Measurements from ENCODE around the gene ASMTL.
A peak's percentile ranks its signal among the peaks of the same experiment; 100 is the strongest.
"Not testable (repeated sequence)": the region's sequence is repeated elsewhere in the genome, so short reads cannot be mapped to it uniquely, and the experiment has no call there.

The ASMTL gene

DNA sequence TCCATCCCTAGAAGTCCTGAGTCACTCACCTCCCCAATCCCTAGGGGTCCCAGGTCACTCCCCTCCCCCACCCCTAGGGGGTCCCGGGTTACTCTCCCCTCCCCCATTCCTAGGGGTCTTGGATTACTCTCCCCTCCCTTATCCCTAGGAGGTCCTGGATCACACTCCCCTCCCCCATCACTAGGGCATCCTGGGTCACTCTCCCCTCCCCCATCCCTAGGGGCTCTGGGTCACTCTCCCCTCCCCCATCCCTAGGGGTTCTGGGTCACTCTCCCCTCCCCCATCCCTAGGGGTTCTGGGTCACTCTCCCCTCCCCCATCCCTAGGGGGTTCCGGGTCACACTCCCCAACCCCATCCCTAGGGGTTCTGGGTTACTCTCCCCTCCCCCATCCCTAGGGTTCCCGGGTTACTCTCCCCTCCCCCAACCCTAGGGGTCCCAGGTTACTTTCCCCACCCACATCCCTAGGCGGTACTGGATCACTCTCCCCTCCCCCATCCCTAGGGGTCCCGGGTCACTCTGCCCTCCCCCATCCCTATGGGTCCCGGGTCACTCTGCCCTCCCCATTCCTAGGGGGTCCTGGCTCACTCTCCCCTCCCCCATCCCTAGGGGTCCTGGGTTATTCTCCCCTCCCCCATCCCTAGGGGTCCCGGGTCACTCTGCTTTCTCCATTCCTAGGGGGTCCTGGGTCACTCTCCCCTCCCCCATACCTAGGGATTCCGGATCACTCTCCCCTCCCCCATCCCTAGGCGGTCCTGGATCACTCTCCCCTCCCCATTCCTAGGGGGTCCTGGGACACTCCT lies 2.1 kb downstream of the ASMTL start:
- peaks cover 3% of the 10 kb centered on the region for H3K9me3 ChIP-seq
- peaks cover 9 to 30% of the 10 kb centered on the region in 2 experiments for H3K4me1 ChIP-seq (ENCODE audit: control insufficient read depth in 1 of 2, insufficient read depth in 1 of 2, low read depth in 1 of 2, low read length in 1 of 2)
- TF ChIP-seq, protein P1, sequence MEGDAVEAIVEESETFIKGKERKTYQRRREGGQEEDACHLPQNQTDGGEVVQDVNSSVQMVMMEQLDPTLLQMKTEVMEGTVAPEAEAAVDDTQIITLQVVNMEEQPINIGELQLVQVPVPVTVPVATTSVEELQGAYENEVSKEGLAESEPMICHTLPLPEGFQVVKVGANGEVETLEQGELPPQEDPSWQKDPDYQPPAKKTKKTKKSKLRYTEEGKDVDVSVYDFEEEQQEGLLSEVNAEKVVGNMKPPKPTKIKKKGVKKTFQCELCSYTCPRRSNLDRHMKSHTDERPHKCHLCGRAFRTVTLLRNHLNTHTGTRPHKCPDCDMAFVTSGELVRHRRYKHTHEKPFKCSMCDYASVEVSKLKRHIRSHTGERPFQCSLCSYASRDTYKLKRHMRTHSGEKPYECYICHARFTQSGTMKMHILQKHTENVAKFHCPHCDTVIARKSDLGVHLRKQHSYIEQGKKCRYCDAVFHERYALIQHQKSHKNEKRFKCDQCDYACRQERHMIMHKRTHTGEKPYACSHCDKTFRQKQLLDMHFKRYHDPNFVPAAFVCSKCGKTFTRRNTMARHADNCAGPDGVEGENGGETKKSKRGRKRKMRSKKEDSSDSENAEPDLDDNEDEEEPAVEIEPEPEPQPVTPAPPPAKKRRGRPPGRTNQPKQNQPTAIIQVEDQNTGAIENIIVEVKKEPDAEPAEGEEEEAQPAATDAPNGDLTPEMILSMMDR (IDR thresholded peaks at IDR 0.05), result no peak
- H3K27ac ChIP-seq, result no peak overlapping the region
- no peak overlapping the region for H3K4me3 ChIP-seq (ENCODE audit: low read depth in 1 of 2, low read length in 1 of 2)
- H3K27me3 ChIP-seq, result no peaks in the 10 kb centered on the region
- H3K36me3 ChIP-seq, result no peaks in the 10 kb centered on the region

DNA sequence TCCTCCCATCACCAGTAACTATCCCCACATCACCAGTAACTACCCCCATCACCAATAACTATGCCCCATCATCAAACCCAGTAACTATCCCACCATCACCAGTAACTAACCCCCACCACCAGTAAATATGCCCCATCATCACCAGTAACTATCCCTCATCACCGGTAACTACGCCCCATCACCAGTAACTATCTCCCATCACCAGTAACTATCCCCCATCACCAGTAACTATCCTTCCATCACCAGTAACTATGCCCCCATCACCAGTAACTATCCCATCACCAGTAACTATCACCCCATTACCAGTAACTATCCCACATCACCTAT lies 2.9 kb downstream of the ASMTL start:
- H3K27ac ChIP-seq, result no peak overlapping the region
- H3K36me3 ChIP-seq, result no peaks in the 10 kb centered on the region
- H3K4me3 ChIP-seq (ENCODE audit: low read depth in 1 of 2, low read length in 1 of 2), result no peak overlapping the region
- TF ChIP-seq, protein P1 (IDR thresholded peaks at IDR 0.05), result no peak
- H3K27me3 ChIP-seq, result no peaks in the 10 kb centered on the region
- H3K9me3 ChIP-seq, result peaks cover 3% of the 10 kb centered on the region
- peaks cover 9 to 30% of the 10 kb centered on the region in 2 experiments for H3K4me1 ChIP-seq (ENCODE audit: control insufficient read depth in 1 of 2, insufficient read depth in 1 of 2, low read depth in 1 of 2, low read length in 1 of 2)

DNA sequence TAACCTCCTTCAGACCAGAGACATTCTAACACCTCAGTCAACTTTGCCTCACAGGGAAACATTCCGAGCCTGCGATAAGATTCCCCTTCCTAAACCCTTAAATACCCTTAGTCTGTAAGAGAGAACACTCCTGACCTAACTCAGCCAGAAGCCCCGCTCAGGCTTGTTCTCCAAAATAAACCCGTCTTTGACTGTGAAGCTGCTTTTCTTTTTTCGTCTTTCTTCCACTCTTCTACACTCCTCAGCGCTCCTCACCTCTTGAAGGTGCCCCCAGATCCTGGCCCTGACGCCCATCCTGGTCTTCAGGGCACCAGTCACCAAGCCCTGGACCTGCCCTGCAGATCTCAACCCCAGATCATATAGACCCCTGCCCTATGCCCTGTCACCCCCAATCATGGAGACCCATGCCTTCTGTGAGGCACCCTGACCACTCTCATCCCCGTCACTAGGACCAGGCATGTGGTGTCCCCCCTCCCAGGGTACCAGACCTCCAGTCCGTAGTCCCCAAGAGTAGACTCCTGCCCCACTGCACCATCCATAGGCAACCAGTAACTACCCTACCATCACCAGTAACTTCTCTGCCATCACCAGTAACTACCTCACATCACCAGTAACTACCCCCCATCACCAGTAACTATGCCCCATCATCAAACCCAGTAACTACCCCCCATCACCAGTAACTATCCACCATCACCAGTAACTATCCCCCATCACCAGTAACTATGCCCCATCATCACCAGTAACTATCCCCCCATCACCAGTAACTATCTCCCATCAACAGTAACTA lies 3.5 kb downstream of the ASMTL start:
- Histone ChIP-seq H3K4me1 (ENCODE audit: control insufficient read depth in 1 of 2, insufficient read depth in 1 of 2, low read depth in 1 of 2, low read length in 1 of 2) (peaks cover 9 to 27% of the 10 kb centered on the region in 2 experiments), H3K9me3 (peaks cover 3% of the 10 kb centered on the region), H3K4me3 (ENCODE audit: low read depth in 1 of 2, low read length in 1 of 2) (no peak overlapping the region), H3K27ac (no peak overlapping the region), H3K36me3 (no peaks in the 10 kb centered on the region), H3K27me3 (no peaks in the 10 kb centered on the region)
- TF ChIP-seq, protein P1 (IDR thresholded peaks at IDR 0.05), result no peak

DNA sequence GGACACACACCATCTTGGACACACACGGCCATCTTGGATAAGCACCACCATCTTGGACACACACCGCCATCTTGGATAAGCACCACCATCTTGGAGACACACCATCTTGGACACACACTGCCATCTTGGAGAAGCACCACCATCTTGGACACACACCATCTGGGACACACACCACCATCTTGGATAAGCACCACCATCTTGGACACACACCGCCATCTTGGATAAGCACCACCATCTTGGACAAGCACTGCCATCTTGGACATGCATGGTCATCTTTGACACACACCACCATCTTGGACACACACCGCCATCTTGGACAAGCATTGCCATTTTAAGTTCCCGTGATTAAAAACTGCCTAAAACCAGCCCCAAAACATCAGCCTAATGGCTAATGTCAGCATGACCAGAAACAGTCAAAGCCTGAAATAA lies 4.1 kb downstream of the ASMTL start:
- not testable (repeated sequence) for H3K4me3 ChIP-seq (ENCODE audit: low read depth in 1 of 2, low read length in 1 of 2); H3K9me3 ChIP-seq; H3K27ac ChIP-seq; H3K27me3 ChIP-seq; H3K36me3 ChIP-seq
- H3K4me1 ChIP-seq (ENCODE audit: control insufficient read depth in 1 of 2, insufficient read depth in 1 of 2, low read depth in 1 of 2, low read length in 1 of 2), result peaks cover 9 to 23% of the 10 kb centered on the region in 2 experiments

DNA sequence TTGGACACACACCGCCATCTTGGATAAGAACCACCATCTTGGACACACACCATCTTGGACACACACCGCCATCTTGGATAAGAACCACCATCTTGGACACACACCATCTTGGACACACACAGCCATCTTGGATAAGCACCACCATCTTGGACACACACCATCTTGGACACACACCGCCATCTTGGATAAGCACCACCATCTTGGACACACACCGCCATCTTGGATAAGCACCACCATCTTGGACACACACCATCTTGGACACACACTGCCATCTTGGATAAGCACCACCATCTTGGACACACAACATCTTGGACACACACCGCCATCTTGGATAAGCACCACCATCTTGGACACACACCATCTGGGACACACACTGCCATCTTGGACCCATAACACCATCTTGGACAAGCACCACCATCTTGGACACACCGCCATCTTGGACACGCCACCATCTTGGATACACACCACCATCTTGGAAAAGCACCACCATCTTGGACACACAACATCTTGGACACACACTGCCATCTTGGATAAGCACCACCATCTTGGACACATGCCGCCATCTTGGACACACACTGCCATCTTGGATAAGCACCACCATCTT lies 4.6 kb downstream of the ASMTL start:
- not testable (repeated sequence) for H3K4me3 ChIP-seq (ENCODE audit: low read depth in 1 of 2, low read length in 1 of 2); H3K9me3 ChIP-seq; H3K36me3 ChIP-seq; H3K27ac ChIP-seq; H3K27me3 ChIP-seq
- peaks cover 9 to 18% of the 10 kb centered on the region in 2 experiments for H3K4me1 ChIP-seq (ENCODE audit: control insufficient read depth in 1 of 2, insufficient read depth in 1 of 2, low read depth in 1 of 2, low read length in 1 of 2)

DNA sequence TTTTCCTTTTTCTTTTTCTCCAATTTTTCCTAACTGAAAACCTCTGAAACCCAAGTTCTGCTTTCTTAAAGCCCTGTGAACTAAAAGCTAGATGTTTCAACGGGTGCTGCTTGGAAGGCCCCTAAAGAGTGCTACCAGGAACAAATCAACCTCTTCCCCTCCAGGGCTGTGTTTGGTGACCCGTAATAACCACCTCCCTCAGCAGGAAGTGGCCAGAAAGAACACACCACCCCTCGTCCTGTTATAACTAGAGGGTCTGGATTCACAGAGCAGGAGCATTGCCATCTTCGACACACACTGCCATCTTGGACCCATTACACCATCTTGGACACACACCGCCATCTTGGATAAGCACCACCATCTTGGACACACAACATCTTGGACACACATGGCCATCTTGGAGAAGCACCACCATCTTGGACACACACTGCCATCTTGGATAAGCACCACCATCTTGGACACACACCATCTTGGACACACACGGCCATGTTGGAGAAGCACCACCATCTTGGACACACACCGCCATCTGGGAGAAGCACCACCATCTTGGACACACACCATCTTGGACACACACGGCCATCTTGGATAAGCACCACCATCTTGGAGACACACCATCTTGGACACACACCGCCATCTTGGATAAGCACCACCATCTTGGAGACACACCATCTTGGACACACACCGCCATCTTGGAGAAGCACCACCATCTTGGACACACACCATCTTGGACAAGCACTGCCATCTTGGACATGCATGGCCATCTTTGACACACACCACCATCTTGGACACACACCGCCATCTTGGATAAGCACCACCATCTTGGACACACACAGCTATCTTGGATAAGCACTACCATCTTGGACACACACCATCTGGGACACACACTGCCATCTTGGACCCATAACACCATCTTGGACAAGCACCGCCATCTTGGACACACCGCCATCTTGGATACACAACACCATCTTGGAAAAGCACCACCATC lies 5.4 kb downstream of the ASMTL start:
- not testable (repeated sequence) for H3K4me3 ChIP-seq (ENCODE audit: low read depth in 1 of 2, low read length in 1 of 2); H3K36me3 ChIP-seq; H3K27me3 ChIP-seq; H3K9me3 ChIP-seq
- peaks cover 7 to 14% of the 10 kb centered on the region in 2 experiments for H3K4me1 ChIP-seq (ENCODE audit: control insufficient read depth in 1 of 2, insufficient read depth in 1 of 2, low read depth in 1 of 2, low read length in 1 of 2)
- peak overlapping the region; percentile 56 for H3K27ac ChIP-seq
